HEK293 (cell line): Measurements from ENCODE around the gene PER1.

Experiments used
- HOXC10 ChIP-seq: sonication (generic); formaldehyde crosslinking; IDR thresholded peaks from 2 replicates; pipeline ENCODE4 v1.8.1; 2023; ENCODE audit warnings: mild to moderate bottlenecking, missing genetic modification reagents
- IKZF3 ChIP-seq: fragments of 450-650 bp; IDR thresholded peaks from 2 replicates; pipeline ENCODE4 v1.5.0; 2018; ENCODE audit warnings: missing biosample characterization, mild to moderate bottlenecking, missing genetic modification characterization, moderate library complexity
- KLF1 ChIP-seq: fragments of 450-650 bp; formaldehyde crosslinking; IDR thresholded peaks from 2 replicates; pipeline ENCODE4 v1.5.1; 2016; ENCODE audit warnings: missing biosample characterization, missing genetic modification characterization
- MEIS1 ChIP-seq: sonication (generic); formaldehyde crosslinking; IDR thresholded peaks from 2 replicates; pipeline ENCODE4 v1.8.1; 2022; ENCODE audit warnings: missing genetic modification reagents, mild to moderate bottlenecking, borderline replicate concordance
- MYNN ChIP-seq: fragments of 450-650 bp; formaldehyde crosslinking; IDR thresholded peaks from 2 replicates; pipeline ENCODE4 v1.5.1; 2016; ENCODE audit warnings: missing biosample characterization, missing genetic modification characterization, borderline replicate concordance
- SALL2 ChIP-seq: fragments of 450-650 bp; formaldehyde crosslinking; IDR thresholded peaks from 2 replicates; pipeline ENCODE4 v1.5.0; 2017; ENCODE audit warnings: missing biosample characterization, mild to moderate bottlenecking, missing genetic modification characterization, borderline replicate concordance
- ZBTB48 ChIP-seq: fragments of 450-650 bp; formaldehyde crosslinking; IDR thresholded peaks from 2 replicates; pipeline ENCODE4 v1.5.1; 2016; ENCODE audit warnings: missing biosample characterization, missing genetic modification characterization
- ZNF155 ChIP-seq: fragments of 450-650 bp; formaldehyde crosslinking; IDR thresholded peaks from 2 replicates; pipeline ENCODE4 v1.5.1; 2016; ENCODE audit warnings: missing biosample characterization, missing genetic modification characterization
- ZNF2 ChIP-seq: fragments of 450-650 bp; formaldehyde crosslinking; IDR thresholded peaks from 2 replicates; pipeline ENCODE4 v1.5.1; 2016; ENCODE audit warnings: missing biosample characterization, missing genetic modification characterization
- ZNF202 ChIP-seq: fragments of 450-650 bp; formaldehyde crosslinking; IDR thresholded peaks from 2 replicates; pipeline ENCODE4 v1.5.1; 2016; ENCODE audit warnings: missing biosample characterization, missing genetic modification characterization, borderline replicate concordance
- ZNF311 ChIP-seq: fragments of 450-650 bp; formaldehyde crosslinking; IDR thresholded peaks from 2 replicates; pipeline ENCODE4 v1.5.1; 2017; ENCODE audit warnings: missing biosample characterization, missing genetic modification characterization, borderline replicate concordance
- ZNF391 ChIP-seq: fragments of 450-650 bp; formaldehyde crosslinking; IDR thresholded peaks from 2 replicates; pipeline ENCODE4 v1.5.1; 2016; ENCODE audit warnings: low read depth, missing biosample characterization, missing genetic modification characterization, borderline replicate concordance
- ZNF394 ChIP-seq: fragments of 450-650 bp; formaldehyde crosslinking; IDR thresholded peaks from 2 replicates; pipeline ENCODE4 v1.5.1; 2016; ENCODE audit warnings: missing biosample characterization, missing genetic modification characterization, mild to moderate bottlenecking, moderate library complexity, borderline replicate concordance
- ZNF530 ChIP-seq: fragments of 450-650 bp; formaldehyde crosslinking; IDR thresholded peaks from 2 replicates; pipeline ENCODE4 v1.5.1; 2016; ENCODE audit warnings: low read depth, missing biosample characterization, missing genetic modification characterization
- ZNF677 ChIP-seq: fragments of 450-650 bp; IDR thresholded peaks from 2 replicates; pipeline ENCODE4 v1.5.0; 2018; ENCODE audit warnings: missing biosample characterization, mild to moderate bottlenecking, missing genetic modification characterization, moderate library complexity
- ZNF701 ChIP-seq: fragments of 450-650 bp; formaldehyde crosslinking; IDR thresholded peaks from 2 replicates; pipeline ENCODE4 v1.5.1; 2016; ENCODE audit warnings: missing biosample characterization, missing genetic modification characterization
- ZSCAN30 ChIP-seq: fragments of 450-650 bp; IDR thresholded peaks from 2 replicates; pipeline ENCODE4 v1.5.1; 2018; ENCODE audit warnings: missing biosample characterization, mild to moderate bottlenecking, missing genetic modification characterization, moderate library complexity
- ZXDB ChIP-seq: fragments of 450-650 bp; formaldehyde crosslinking; IDR thresholded peaks from 2 replicates; pipeline ENCODE4 v1.5.1; 2016; ENCODE audit warnings: missing biosample characterization, missing genetic modification characterization
- TF ChIP-seq, protein P1 (sequence below): fragments of 450-650 bp; formaldehyde crosslinking; optimal IDR thresholded peaks from 2 replicates; pipeline ENCODE3; 2016; ENCODE audit warnings: missing biosample characterization, mild to moderate bottlenecking, missing genetic modification characterization
- TF ChIP-seq, protein P2 (sequence below): fragments of 450-650 bp; formaldehyde crosslinking; IDR thresholded peaks from 2 replicates; pipeline ENCODE4 v1.5.0; 2017; ENCODE audit warnings: missing biosample characterization, missing genetic modification characterization, borderline replicate concordance
- TF ChIP-seq, protein P3 (sequence below): fragments of 450-650 bp; formaldehyde crosslinking; IDR thresholded peaks from 2 replicates; pipeline ENCODE4 v1.5.1; 2016; ENCODE audit warnings: missing biosample characterization, missing genetic modification characterization
- TF ChIP-seq, protein P4 (sequence below): fragments of 450-650 bp; formaldehyde crosslinking; IDR thresholded peaks from 2 replicates; pipeline ENCODE4 v1.5.1; 2016; ENCODE audit warnings: missing biosample characterization, missing genetic modification characterization
- TF ChIP-seq, protein P5 (sequence below): fragments of 450-650 bp; formaldehyde crosslinking; IDR thresholded peaks from 2 replicates; pipeline ENCODE4 v1.5.1; 2016; ENCODE audit warnings: missing biosample characterization, missing genetic modification characterization, low read depth
- TF ChIP-seq, protein P6 (sequence below): fragments of 450-650 bp; formaldehyde crosslinking; IDR thresholded peaks from 2 replicates; pipeline ENCODE4 v1.5.1; 2016; ENCODE audit warnings: missing biosample characterization, missing genetic modification characterization

The PER1 gene

DNA sequence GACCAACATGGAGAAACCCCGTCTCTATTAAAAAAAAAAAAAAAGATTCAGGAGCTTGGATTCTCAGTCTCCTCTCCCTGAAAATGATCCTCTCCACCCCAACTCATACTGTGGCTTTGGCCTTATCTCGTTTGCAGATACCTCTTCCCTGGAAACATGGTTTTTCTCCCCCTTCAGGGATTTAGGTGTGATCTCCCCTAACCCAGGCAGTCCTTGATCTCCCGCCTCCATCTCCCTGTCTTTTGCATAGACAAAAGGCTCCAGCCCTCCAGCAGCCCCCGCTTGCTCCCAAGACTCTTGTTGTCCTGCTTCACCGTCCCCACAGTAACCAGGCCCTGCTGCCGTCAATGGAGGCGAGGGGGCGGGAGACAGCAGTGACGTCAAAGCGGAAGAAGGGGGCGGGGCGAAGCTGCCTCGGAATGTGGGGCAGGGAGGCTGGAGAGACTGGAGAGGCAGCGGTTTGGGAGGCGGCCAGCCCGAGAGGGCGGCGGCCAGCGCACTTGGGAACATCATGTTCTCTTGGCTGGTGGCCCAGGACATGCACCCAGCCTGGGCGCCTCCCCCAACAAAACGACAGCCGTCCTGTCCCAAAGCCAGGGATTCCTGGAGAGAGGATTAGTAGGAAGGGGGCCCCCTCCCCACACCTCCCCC is 1.9 kb upstream of the PER1 start (continued):
- TF ChIP-seq, protein P1, sequence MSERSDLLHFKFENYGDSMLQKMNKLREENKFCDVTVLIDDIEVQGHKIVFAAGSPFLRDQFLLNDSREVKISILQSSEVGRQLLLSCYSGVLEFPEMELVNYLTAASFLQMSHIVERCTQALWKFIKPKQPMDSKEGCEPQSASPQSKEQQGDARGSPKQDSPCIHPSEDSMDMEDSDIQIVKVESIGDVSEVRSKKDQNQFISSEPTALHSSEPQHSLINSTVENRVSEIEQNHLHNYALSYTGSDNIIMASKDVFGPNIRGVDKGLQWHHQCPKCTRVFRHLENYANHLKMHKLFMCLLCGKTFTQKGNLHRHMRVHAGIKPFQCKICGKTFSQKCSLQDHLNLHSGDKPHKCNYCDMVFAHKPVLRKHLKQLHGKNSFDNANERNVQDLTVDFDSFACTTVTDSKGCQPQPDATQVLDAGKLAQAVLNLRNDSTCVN (tag by site-specific recombination): peak; percentile 33
- TF ChIP-seq, protein P2, sequence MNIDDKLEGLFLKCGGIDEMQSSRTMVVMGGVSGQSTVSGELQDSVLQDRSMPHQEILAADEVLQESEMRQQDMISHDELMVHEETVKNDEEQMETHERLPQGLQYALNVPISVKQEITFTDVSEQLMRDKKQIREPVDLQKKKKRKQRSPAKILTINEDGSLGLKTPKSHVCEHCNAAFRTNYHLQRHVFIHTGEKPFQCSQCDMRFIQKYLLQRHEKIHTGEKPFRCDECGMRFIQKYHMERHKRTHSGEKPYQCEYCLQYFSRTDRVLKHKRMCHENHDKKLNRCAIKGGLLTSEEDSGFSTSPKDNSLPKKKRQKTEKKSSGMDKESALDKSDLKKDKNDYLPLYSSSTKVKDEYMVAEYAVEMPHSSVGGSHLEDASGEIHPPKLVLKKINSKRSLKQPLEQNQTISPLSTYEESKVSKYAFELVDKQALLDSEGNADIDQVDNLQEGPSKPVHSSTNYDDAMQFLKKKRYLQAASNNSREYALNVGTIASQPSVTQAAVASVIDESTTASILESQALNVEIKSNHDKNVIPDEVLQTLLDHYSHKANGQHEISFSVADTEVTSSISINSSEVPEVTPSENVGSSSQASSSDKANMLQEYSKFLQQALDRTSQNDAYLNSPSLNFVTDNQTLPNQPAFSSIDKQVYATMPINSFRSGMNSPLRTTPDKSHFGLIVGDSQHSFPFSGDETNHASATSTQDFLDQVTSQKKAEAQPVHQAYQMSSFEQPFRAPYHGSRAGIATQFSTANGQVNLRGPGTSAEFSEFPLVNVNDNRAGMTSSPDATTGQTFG (tag by site-specific recombination): no peak
- TF ChIP-seq, protein P3, sequence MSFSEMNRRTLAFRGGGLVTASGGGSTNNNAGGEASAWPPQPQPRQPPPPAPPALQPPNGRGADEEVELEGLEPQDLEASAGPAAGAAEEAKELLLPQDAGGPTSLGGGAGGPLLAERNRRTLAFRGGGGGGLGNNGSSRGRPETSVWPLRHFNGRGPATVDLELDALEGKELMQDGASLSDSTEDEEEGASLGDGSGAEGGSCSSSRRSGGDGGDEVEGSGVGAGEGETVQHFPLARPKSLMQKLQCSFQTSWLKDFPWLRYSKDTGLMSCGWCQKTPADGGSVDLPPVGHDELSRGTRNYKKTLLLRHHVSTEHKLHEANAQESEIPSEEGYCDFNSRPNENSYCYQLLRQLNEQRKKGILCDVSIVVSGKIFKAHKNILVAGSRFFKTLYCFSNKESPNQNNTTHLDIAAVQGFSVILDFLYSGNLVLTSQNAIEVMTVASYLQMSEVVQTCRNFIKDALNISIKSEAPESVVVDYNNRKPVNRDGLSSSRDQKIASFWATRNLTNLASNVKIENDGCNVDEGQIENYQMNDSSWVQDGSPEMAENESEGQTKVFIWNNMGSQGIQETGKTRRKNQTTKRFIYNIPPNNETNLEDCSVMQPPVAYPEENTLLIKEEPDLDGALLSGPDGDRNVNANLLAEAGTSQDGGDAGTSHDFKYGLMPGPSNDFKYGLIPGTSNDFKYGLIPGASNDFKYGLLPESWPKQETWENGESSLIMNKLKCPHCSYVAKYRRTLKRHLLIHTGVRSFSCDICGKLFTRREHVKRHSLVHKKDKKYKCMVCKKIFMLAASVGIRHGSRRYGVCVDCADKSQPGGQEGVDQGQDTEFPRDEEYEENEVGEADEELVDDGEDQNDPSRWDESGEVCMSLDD (tag by site-specific recombination): peak; percentile 65; the same call in 1 of the 2 replicates
- TF ChIP-seq ZSCAN30 (tag by site-specific recombination) (peak; percentile 71; the same call in 1 of the 2 replicates), ZNF155 (tag by site-specific recombination) (no peak), ZXDB (peak; percentile 64), ZNF530 (tag by site-specific recombination) (no peak), ZNF2 (tag by site-specific recombination) (no peak), ZNF394 (tag by site-specific recombination) (no peak; the same call in 1 of the 2 replicates), MYNN (tag by site-specific recombination) (0 out of 2 replicates have a peak, but pooled peaks have one; percentile 10), KLF1 (tag by site-specific recombination) (peak; percentile 97), ZNF202 (no peak), ZNF311 (no peak), IKZF3 (tag by site-specific recombination) (peak; percentile 99), HOXC10 (CRISPR knock-in tag) (no peak), ZBTB48 (peak; percentile 62; the same call in 1 of the 2 replicates), ZNF677 (tag by site-specific recombination) (no peak), ZNF701 (tag by site-specific recombination) (no peak), ZNF391 (tag by site-specific recombination) (no peak; the same call in 1 of the 2 replicates), SALL2 (tag by site-specific recombination) (no peak), MEIS1 (CRISPR knock-in tag) (no peak)
- TF ChIP-seq, protein P4, sequence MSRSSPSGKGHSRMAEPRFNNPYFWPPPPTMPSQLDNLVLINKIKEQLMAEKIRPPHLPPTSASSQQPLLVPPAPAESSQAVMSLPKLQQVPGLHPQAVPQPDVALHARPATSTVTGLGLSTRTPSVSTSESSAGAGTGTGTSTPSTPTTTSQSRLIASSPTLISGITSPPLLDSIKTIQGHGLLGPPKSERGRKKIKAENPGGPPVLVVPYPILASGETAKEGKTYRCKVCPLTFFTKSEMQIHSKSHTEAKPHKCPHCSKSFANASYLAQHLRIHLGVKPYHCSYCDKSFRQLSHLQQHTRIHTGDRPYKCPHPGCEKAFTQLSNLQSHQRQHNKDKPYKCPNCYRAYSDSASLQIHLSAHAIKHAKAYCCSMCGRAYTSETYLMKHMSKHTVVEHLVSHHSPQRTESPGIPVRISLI (tag by site-specific recombination): no peak
- TF ChIP-seq, protein P5, sequence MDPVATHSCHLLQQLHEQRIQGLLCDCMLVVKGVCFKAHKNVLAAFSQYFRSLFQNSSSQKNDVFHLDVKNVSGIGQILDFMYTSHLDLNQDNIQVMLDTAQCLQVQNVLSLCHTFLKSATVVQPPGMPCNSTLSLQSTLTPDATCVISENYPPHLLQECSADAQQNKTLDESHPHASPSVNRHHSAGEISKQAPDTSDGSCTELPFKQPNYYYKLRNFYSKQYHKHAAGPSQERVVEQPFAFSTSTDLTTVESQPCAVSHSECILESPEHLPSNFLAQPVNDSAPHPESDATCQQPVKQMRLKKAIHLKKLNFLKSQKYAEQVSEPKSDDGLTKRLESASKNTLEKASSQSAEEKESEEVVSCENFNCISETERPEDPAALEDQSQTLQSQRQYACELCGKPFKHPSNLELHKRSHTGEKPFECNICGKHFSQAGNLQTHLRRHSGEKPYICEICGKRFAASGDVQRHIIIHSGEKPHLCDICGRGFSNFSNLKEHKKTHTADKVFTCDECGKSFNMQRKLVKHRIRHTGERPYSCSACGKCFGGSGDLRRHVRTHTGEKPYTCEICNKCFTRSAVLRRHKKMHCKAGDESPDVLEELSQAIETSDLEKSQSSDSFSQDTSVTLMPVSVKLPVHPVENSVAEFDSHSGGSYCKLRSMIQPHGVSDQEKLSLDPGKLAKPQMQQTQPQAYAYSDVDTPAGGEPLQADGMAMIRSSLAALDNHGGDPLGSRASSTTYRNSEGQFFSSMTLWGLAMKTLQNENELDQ (tag by site-specific recombination): no peak
- TF ChIP-seq, protein P6, sequence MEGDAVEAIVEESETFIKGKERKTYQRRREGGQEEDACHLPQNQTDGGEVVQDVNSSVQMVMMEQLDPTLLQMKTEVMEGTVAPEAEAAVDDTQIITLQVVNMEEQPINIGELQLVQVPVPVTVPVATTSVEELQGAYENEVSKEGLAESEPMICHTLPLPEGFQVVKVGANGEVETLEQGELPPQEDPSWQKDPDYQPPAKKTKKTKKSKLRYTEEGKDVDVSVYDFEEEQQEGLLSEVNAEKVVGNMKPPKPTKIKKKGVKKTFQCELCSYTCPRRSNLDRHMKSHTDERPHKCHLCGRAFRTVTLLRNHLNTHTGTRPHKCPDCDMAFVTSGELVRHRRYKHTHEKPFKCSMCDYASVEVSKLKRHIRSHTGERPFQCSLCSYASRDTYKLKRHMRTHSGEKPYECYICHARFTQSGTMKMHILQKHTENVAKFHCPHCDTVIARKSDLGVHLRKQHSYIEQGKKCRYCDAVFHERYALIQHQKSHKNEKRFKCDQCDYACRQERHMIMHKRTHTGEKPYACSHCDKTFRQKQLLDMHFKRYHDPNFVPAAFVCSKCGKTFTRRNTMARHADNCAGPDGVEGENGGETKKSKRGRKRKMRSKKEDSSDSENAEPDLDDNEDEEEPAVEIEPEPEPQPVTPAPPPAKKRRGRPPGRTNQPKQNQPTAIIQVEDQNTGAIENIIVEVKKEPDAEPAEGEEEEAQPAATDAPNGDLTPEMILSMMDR (tag by site-specific recombination): no peak
